Stimulated activated CD4-positive, alpha-beta T cell treated with anti-CD3 and anti-CD28 coated beads, Interleukin-1b, Interleukin-23, amount 100 ng/mL, for 48 hours (primary cell): Measurements from ENCODE around the gene METTL17.
"Not testable (repeated sequence)": the region's sequence is repeated elsewhere in the genome, so short reads cannot be mapped to it uniquely, and the experiment has no call there.

ENCODE experiments used
- DNase-seq: peaks from one replicate; pipeline ENCODE4 v3.0.0-alpha.2; 2020

The METTL17 gene

GRCh38 chr14:20989787-20990600 is at the start of gene METTL17:
Gene METTL17, plus strand, starts transcription at chr14:20989980. Its CDS starts 23 bp downstream, at chr14:20990003.
- peak; percentile 91 for DNase-seq

GRCh38 chr14:20945146-20945545 is 44.6 kb upstream of the METTL17 start:
- DNase-seq = not testable (repeated sequence)

GRCh38 chr14:20946707-20947106 is 43.1 kb upstream of the METTL17 start:
- not testable (repeated sequence) for DNase-seq

- DNase-seq = not testable (repeated sequence)
Measured at GRCh38 chr14:20954736-20955537, 34.8 kb upstream of the METTL17 start, which contains the start of gene RNASE2. Gene RNASE2, plus strand, starts transcription at chr14:20955487. Its CDS starts 285 bp downstream, at chr14:20955772.

GRCh38 chr14:20955538-20955873 is 34.3 kb upstream of the METTL17 start:
- not testable (repeated sequence) for DNase-seq

- DNase-seq = no peak
Measured at GRCh38 chr14:20956376-20956976, 33.3 kb upstream of the METTL17 start.

GRCh38 chr14:20958946-20959345 is 30.8 kb upstream of the METTL17 start:
- DNase-seq = not testable (repeated sequence)

- no peak for DNase-seq
Measured at GRCh38 chr14:20969336-20969735, 20.4 kb upstream of the METTL17 start.

GRCh38 chr14:20970647-20970982 is 19.2 kb upstream of the METTL17 start:
- no peak for DNase-seq

- peak; percentile 81 for DNase-seq
Measured at GRCh38 chr14:20970983-20971704, 18.6 kb upstream of the METTL17 start.

- no peak for DNase-seq
Measured at GRCh38 chr14:20971705-20972021, 18.1 kb upstream of the METTL17 start.

- no peak for DNase-seq
Measured at GRCh38 chr14:20973501-20973900, 16.3 kb upstream of the METTL17 start.

GRCh38 chr14:20976291-20976690 is 13.5 kb upstream of the METTL17 start:
- no peak for DNase-seq

GRCh38 chr14:20978687-20979086 is 11.1 kb upstream of the METTL17 start:
- DNase-seq = no peak

- DNase-seq = no peak
Measured at GRCh38 chr14:20980906-20981305, 8.9 kb upstream of the METTL17 start.

- no peak for DNase-seq
Measured at GRCh38 chr14:20982646-20983369, 7.0 kb upstream of the METTL17 start.

- DNase-seq = not testable (repeated sequence)
Measured at GRCh38 chr14:20985650-20986049, 4.1 kb upstream of the METTL17 start.

GRCh38 chr14:20986811-20987210 is 3.0 kb upstream of the METTL17 start:
- no peak for DNase-seq

GRCh38 chr14:20988717-20989470 is 886 bp upstream of the METTL17 start:
- DNase-seq = no peak

- DNase-seq = no peak
Measured at GRCh38 chr14:20989471-20989786, 351 bp upstream of the METTL17 start.

GRCh38 chr14:20996521-20996920 is 6.7 kb downstream of the METTL17 start:
- no peak for DNase-seq

GRCh38 chr14:20997115-20997514 is 7.3 kb downstream of the METTL17 start:
- DNase-seq = no peak
